Fibroblast of villous mesenchyme (primary cell): ENCODE results near the gene PNMT. TPM values are rescaled to one million over a fixed set of nuclear protein-coding genes. Genes with fewer than 3 reads are reported as not detected.

ENCODE experiments used
- DNase-seq: peaks from one replicate; pipeline ENCODE4 v3.0.0-alpha.2; 2010; ENCODE audit warnings: low read depth
- H3K4me3 ChIP-seq: 2 replicates; pipeline ENCODE4 v1.5.1; 2011; ENCODE audit warnings: low read depth, mild to moderate bottlenecking, low read length
- CTCF ChIP-seq: IDR thresholded peaks from 2 replicates; pipeline ENCODE4 v1.5.1; 2012; ENCODE audit warnings: low read depth, mild to moderate bottlenecking, low read length; ENCODE audit not compliant: insufficient read depth
- total RNA-seq: library from RNA; depleted of rRNA; stranded (reverse); fragments of >200 nt; gene quantifications from 2 replicates; pipeline ENCODE4 v1.2.3, GENCODE V29; 2012

The PNMT gene
- total RNA-seq, 1 donor, result not detected

- H3K4me3 ChIP-seq, result no peak overlapping the region
- no peak for TF ChIP-seq CTCF
- DNase-seq, result no peak
Measured at GRCh38 chr17:39660397-39661385, 7.6 kb upstream of the PNMT start.

GRCh38 chr17:39661744-39662541, 6.3 kb upstream of the PNMT start:
- no peak for DNase-seq
- H3K4me3 ChIP-seq, result no peak overlapping the region
- TF ChIP-seq CTCF, result no peak

- H3K4me3 ChIP-seq, result no peak overlapping the region
- DNase-seq, result no peak
- no peak for TF ChIP-seq CTCF
Measured at GRCh38 chr17:39662551-39663339, 5.5 kb upstream of the PNMT start.

- H3K4me3 ChIP-seq, result no peak overlapping the region
- no peak for DNase-seq
- no peak for TF ChIP-seq CTCF
Measured at GRCh38 chr17:39663340-39663687, 4.9 kb upstream of the PNMT start.

- H3K4me3 ChIP-seq, result no peak overlapping the region
- no peak for TF ChIP-seq CTCF
- no peak for DNase-seq
Measured at GRCh38 chr17:39663688-39664580, 4.3 kb upstream of the PNMT start.
